ENCODE results near the gene ERICH3.

The ERICH3 gene

GRCh38 chr1:74637296-74637695 is 36.3 kb downstream of the ERICH3 start:
- no peaks in the 10 kb centered on the region for H3K4me1 Mint-ChIP-seq
- no peaks in the 10 kb centered on the region for H3K9me3 Mint-ChIP-seq
- ATAC-seq: no peak
- H3K27me3 Mint-ChIP-seq: no peaks in the 10 kb centered on the region
- H3K4me3 Mint-ChIP-seq: no peak overlapping the region
- H3K36me3 Mint-ChIP-seq: no peaks in the 10 kb centered on the region
- no peak overlapping the region for H3K27ac Mint-ChIP-seq

GRCh38 chr1:74629283-74629682 is 44.3 kb downstream of the ERICH3 start:
- H3K4me1 Mint-ChIP-seq: no peaks in the 10 kb centered on the region
- H3K9me3 Mint-ChIP-seq: no peaks in the 10 kb centered on the region
- no peaks in the 10 kb centered on the region for H3K27me3 Mint-ChIP-seq
- H3K27ac Mint-ChIP-seq: no peak overlapping the region
- H3K36me3 Mint-ChIP-seq: no peaks in the 10 kb centered on the region
- no peak for ATAC-seq
- no peak overlapping the region for H3K4me3 Mint-ChIP-seq

GRCh38 chr1:74623716-74624115 is 49.9 kb downstream of the ERICH3 start:
- H3K9me3 Mint-ChIP-seq: no peaks in the 10 kb centered on the region
- no peak for ATAC-seq
- H3K27me3 Mint-ChIP-seq: no peaks in the 10 kb centered on the region
- no peaks in the 10 kb centered on the region for H3K4me1 Mint-ChIP-seq
- H3K36me3 Mint-ChIP-seq: no peaks in the 10 kb centered on the region
- H3K4me3 Mint-ChIP-seq: no peak overlapping the region
- H3K27ac Mint-ChIP-seq: no peak overlapping the region

- Mint-ChIP-seq H3K4me3 (no peak overlapping the region), H3K27me3 (no peaks in the 10 kb centered on the region), H3K4me1 (no peaks in the 10 kb centered on the region), H3K9me3 (no peaks in the 10 kb centered on the region), H3K27ac (no peak overlapping the region), H3K36me3 (no peaks in the 10 kb centered on the region)
- no peak for ATAC-seq
Measured at GRCh38 chr1:74620242-74620641, 53.4 kb downstream of the ERICH3 start.

GRCh38 chr1:74618974-74619373 is 54.6 kb downstream of the ERICH3 start:
- Mint-ChIP-seq H3K9me3 (no peaks in the 10 kb centered on the region), H3K4me3 (no peak overlapping the region), H3K4me1 (no peaks in the 10 kb centered on the region), H3K27me3 (no peaks in the 10 kb centered on the region), H3K27ac (no peak overlapping the region), H3K36me3 (no peaks in the 10 kb centered on the region)
- ATAC-seq: no peak

GRCh38 chr1:74613894-74614293 is 59.7 kb downstream of the ERICH3 start:
- no peak for ATAC-seq
- Mint-ChIP-seq H3K27me3 (no peaks in the 10 kb centered on the region), H3K27ac (no peak overlapping the region), H3K9me3 (no peaks in the 10 kb centered on the region), H3K4me1 (no peaks in the 10 kb centered on the region), H3K36me3 (no peaks in the 10 kb centered on the region), H3K4me3 (no peak overlapping the region)

- Mint-ChIP-seq H3K36me3 (no peaks in the 10 kb centered on the region), H3K27ac (no peak overlapping the region), H3K27me3 (no peaks in the 10 kb centered on the region), H3K4me1 (no peaks in the 10 kb centered on the region), H3K4me3 (no peak overlapping the region), H3K9me3 (no peaks in the 10 kb centered on the region)
- ATAC-seq: no peak
Measured at GRCh38 chr1:74611887-74612286, 61.7 kb downstream of the ERICH3 start.

- H3K4me3 Mint-ChIP-seq: no peak overlapping the region
- no peak for ATAC-seq
Measured at GRCh38 chr1:74610961-74611360, 62.6 kb downstream of the ERICH3 start.

GRCh38 chr1:74609810-74610371 is 63.7 kb downstream of the ERICH3 start:
- Mint-ChIP-seq H3K9me3 (no peaks in the 10 kb centered on the region), H3K36me3 (no peaks in the 10 kb centered on the region), H3K27ac (no peak overlapping the region), H3K4me1 (no peaks in the 10 kb centered on the region), H3K4me3 (no peak overlapping the region), H3K27me3 (no peaks in the 10 kb centered on the region)
- ATAC-seq: no peak

More at GRCh38 chr1:74610961-74611360, 62.6 kb downstream of the ERICH3 start:
- H3K36me3 Mint-ChIP-seq: no peaks in the 10 kb centered on the region
- no peaks in the 10 kb centered on the region for H3K9me3 Mint-ChIP-seq
- H3K27ac Mint-ChIP-seq: no peak overlapping the region
- H3K27me3 Mint-ChIP-seq: no peaks in the 10 kb centered on the region
- H3K4me1 Mint-ChIP-seq: no peaks in the 10 kb centered on the region

GRCh38 chr1:74596717-74597116 is 76.9 kb downstream of the ERICH3 start:
- Mint-ChIP-seq H3K4me3 (no peak overlapping the region), H3K4me1 (no peaks in the 10 kb centered on the region), H3K9me3 (no peaks in the 10 kb centered on the region), H3K36me3 (no peaks in the 10 kb centered on the region), H3K27me3 (no peaks in the 10 kb centered on the region), H3K27ac (no peak overlapping the region)
- no peak for ATAC-seq

- Mint-ChIP-seq H3K4me1 (no peaks in the 10 kb centered on the region), H3K4me3 (no peak overlapping the region), H3K9me3 (no peaks in the 10 kb centered on the region), H3K27me3 (no peaks in the 10 kb centered on the region), H3K27ac (no peak overlapping the region), H3K36me3 (no peaks in the 10 kb centered on the region)
- no peak for ATAC-seq
Measured at GRCh38 chr1:74593887-74594866, 79.4 kb downstream of the ERICH3 start.

GRCh38 chr1:74592580-74593355 is 80.8 kb downstream of the ERICH3 start:
- no peaks in the 10 kb centered on the region for H3K9me3 Mint-ChIP-seq
- no peaks in the 10 kb centered on the region for H3K27me3 Mint-ChIP-seq
- H3K4me3 Mint-ChIP-seq: no peak overlapping the region
- H3K36me3 Mint-ChIP-seq: no peaks in the 10 kb centered on the region
- no peak for ATAC-seq
- no peak overlapping the region for H3K27ac Mint-ChIP-seq
- H3K4me1 Mint-ChIP-seq: no peaks in the 10 kb centered on the region

- no peak overlapping the region for H3K27ac Mint-ChIP-seq
Measured at GRCh38 chr1:74591949-74592348, 81.6 kb downstream of the ERICH3 start.

GRCh38 chr1:74590288-74590687 is 83.3 kb downstream of the ERICH3 start:
- H3K4me1 Mint-ChIP-seq: peaks cover 8% of the 10 kb centered on the region

More at GRCh38 chr1:74591949-74592348, 81.6 kb downstream of the ERICH3 start:
- no peaks in the 10 kb centered on the region for H3K4me1 Mint-ChIP-seq
- H3K4me3 Mint-ChIP-seq: no peak overlapping the region
- no peaks in the 10 kb centered on the region for H3K27me3 Mint-ChIP-seq
- ATAC-seq: no peak
- H3K36me3 Mint-ChIP-seq: no peaks in the 10 kb centered on the region
- H3K9me3 Mint-ChIP-seq: no peaks in the 10 kb centered on the region

GRCh38 chr1:74587888-74588287 is 85.7 kb downstream of the ERICH3 start:
- H3K4me1 Mint-ChIP-seq: peaks cover 8% of the 10 kb centered on the region
- H3K9me3 Mint-ChIP-seq: no peaks in the 10 kb centered on the region
- no peaks in the 10 kb centered on the region for H3K27me3 Mint-ChIP-seq
- no peak overlapping the region for H3K4me3 Mint-ChIP-seq
- ATAC-seq: no peak
- H3K27ac Mint-ChIP-seq: no peak overlapping the region
- no peaks in the 10 kb centered on the region for H3K36me3 Mint-ChIP-seq

More at GRCh38 chr1:74590288-74590687, 83.3 kb downstream of the ERICH3 start:
- Mint-ChIP-seq H3K27ac (no peak overlapping the region), H3K27me3 (no peaks in the 10 kb centered on the region), H3K36me3 (no peaks in the 10 kb centered on the region), H3K4me3 (no peak overlapping the region), H3K9me3 (no peaks in the 10 kb centered on the region)
- no peak for ATAC-seq
